Skeletal muscle tissue (tissue), 4 donors: ENCODE measurements around the gene VWA1. TPM values are rescaled to one million over a fixed set of nuclear protein-coding genes. Genes with fewer than 3 reads are reported as not detected.
"Not testable (repeated sequence)": the region's sequence is repeated elsewhere in the genome, so short reads cannot be mapped to it uniquely, and the experiment has no call there.

Source experiments
- H3K27ac ChIP-seq: one replicate; pipeline ENCODE4 v1.7.0; 2013; ENCODE audit warnings: mild to moderate bottlenecking, low read depth, low read length, inconsistent platforms
- H3K27me3 ChIP-seq, 3 donors: one replicate each; pipeline ENCODE4 v1.7.0; 2013; ENCODE audit warnings: low read length in 3 of 3; ENCODE audit not compliant: control insufficient read depth in 3 of 3, insufficient read depth in 3 of 3
- H3K36me3 ChIP-seq, 3 donors: one replicate each; pipeline ENCODE4 v1.7.0; 2013; ENCODE audit warnings: low read length in 3 of 3; ENCODE audit not compliant: control insufficient read depth in 3 of 3, insufficient read depth in 3 of 3
- H3K4me1 ChIP-seq, 3 donors: one replicate each; pipeline ENCODE4 v1.7.0; 2013; ENCODE audit warnings: low read length in 3 of 3, mild to moderate bottlenecking in 3 of 3; ENCODE audit not compliant: control insufficient read depth in 3 of 3, insufficient read depth in 3 of 3
- H3K4me3 ChIP-seq, 3 donors: one replicate each; pipeline ENCODE4 v1.7.0; 2013; ENCODE audit warnings: low read length in 3 of 3
- H3K9ac ChIP-seq, 3 donors: one replicate each; pipeline ENCODE4 v1.7.0; 2013; ENCODE audit warnings: low read length in 3 of 3, mild to moderate bottlenecking in 3 of 3, moderate library complexity in 2 of 3, low read depth in 1 of 3
- H3K9me3 ChIP-seq, 3 donors: one replicate each; pipeline ENCODE4 v1.7.0; 2013; ENCODE audit warnings: low read length in 3 of 3; ENCODE audit not compliant: control insufficient read depth in 3 of 3
- total RNA-seq: library from RNA; depleted of rRNA; stranded (reverse); fragments of >200 nt; gene quantifications from one replicate; pipeline ENCODE4 v1.2.3, GENCODE V29; 2014
- donor health status: Osteomylitis.

The VWA1 gene
- total RNA-seq, 1 donor from 2014 or later, result 11.0 TPM

DNA sequence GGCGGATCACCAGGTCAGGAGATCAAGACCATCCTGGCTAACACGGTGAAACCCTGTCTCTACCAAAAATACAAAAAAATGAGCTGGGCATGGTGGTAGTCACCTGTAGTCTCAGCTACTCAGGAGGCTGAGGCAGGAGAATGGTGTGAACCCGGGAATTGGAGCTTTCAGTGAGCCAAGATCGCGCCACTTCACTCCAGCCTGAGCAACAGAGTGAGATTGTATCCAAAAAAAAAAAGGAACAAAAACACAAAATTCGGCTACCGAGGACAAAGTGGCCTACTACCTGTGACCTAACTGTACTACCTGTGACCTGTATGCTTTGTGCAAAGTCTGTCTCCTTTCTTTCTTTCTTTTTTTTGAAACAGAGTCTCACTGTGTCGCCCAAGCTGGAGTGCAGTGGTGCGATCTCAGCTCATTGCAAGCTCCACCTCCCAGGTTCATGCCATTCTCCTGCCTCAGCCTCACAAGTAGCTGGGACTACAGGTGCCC is 32.5 kb upstream of the VWA1 start:
- H3K9me3 ChIP-seq, H3K9ac ChIP-seq, H3K27ac ChIP-seq, H3K4me3 ChIP-seq, H3K27me3 ChIP-seq: not testable (repeated sequence)
- H3K4me1 ChIP-seq, result peaks cover 38 to 56% (median 45%) of the 10 kb centered on the region in 3 donors
- H3K36me3 ChIP-seq, result peaks cover 39 to 43% (median 42%) of the 10 kb centered on the region in 3 donors

DNA sequence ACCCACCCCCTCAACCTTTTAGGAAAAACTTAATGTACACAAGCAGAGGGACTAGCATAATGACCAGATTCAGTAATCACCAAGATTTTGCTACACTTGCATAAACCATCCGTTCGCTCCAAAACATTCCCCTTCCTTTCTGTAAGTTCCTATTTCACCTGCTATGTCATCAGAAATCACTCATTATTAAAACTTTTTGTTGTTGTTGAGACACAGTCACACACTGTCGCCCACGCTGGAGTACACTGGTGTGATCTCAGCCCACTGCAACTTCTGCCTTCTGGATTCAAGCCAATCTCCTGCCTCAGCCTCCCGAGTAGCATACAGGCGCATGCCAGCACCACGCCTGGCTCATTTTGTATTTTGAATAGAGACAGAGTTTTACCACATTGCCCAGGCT is 31.8 kb upstream of the VWA1 start:
- H3K36me3 ChIP-seq, result peaks cover 38 to 39% (median 39%) of the 10 kb centered on the region in 3 donors

DNA sequence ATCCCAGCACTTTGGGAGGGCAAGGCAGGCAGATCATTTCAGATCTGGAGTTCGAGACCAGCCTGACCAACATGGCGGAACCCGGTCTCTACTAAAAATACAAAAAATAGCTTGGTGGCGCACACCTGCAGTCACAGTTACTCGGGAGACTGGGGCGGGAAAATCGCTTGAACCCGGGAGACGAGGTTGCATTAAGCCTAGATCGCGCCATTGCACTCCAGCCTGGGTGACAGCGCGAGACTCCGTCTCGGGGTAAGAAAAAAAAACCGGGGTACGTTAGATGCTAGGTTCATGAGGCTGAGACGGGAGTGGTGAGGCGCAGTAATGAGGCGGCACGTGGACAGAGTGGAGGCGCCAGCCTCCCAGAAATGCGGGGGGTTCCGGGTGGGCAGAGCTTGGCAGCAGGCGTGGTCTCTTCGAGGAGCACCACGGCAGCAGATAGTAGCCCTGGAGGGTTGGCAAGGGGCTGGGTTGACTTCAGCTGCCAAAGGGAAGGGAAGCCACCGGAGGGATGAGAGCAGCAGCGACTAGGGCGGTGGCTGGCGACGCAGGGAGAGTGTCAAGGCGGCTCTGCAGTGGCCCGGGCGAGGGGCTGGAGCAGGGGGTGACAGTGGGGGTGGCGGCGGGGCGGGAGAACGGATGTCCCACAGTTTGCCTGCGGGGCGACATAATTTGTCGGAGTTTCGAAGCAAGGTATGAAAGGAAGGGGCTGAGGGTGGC is 29.2 kb upstream of the VWA1 start:
- peaks cover 30 to 34% (median 31%) of the 10 kb centered on the region in 3 donors for H3K36me3 ChIP-seq
- H3K4me1 ChIP-seq, result peaks cover 18 to 45% (median 32%) of the 10 kb centered on the region in 3 donors
- no peaks in the 10 kb centered on the region for H3K9me3 ChIP-seq
- peak overlapping the region; percentile 85 to 96 (median 91) for H3K9ac ChIP-seq
- peak overlapping the region; percentile 86 to 95 (median 94) for H3K4me3 ChIP-seq
- no peaks in the 10 kb centered on the region for H3K27me3 ChIP-seq
- H3K27ac ChIP-seq, result peak overlapping the region; percentile 86

More for the DNA sequence above, 31.8 kb upstream of the VWA1 start:
- Histone ChIP-seq H3K9me3 (no peaks in the 10 kb centered on the region), H3K27ac (no peak overlapping the region), H3K4me3 (no peak overlapping the region), H3K4me1 (peaks cover 32 to 57% (median 45%) of the 10 kb centered on the region in 3 donors), H3K27me3 (no peaks in the 10 kb centered on the region), H3K9ac (no peak overlapping the region)

DNA sequence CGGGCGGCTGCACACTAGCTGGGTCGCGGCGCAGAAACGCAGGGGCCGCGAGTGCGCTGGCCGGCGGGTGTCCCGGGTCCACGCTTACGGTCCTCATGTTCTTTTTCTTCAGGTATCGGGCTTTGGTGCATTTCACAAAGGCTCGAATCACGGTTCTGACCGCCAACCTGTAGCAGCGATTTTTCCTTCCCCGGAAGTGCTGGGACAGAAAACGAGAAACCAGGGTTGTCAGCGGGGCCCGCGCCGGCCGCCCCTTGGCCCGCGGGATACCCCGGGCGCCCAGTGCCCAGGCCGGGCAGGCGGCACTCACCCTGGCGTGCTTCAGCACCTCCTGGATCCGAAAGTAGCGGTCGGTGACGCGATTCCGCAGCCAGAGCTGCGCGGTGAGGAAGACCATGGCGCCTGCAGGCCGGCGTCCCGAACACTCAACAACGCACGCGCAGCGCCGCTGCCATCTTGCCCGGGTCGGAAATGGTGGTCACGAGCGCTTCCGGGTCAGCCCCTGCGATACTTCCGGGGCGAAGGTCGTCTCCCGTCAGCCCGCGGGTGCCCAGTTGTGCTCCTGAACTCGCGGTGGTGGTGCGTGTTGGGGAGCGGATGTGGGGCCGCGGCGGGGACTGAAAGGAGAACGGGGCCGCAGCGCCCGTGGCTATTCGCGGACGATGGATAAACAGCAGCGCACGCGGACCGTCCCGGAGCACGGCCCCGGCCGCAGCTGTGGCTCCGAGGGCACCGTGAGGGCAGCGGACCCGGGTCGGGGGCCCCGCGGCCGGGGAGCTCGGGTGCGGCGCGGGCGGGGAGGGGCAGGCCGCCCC is 28.5 kb upstream of the VWA1 start, which contains the start of gene MRPL20:
Gene MRPL20, minus strand, starts transcription at position 473 of the 815 bp plus-strand sequence. Its CDS starts 76 bp downstream, at position 397.
- no peaks in the 10 kb centered on the region for H3K9me3 ChIP-seq

DNA sequence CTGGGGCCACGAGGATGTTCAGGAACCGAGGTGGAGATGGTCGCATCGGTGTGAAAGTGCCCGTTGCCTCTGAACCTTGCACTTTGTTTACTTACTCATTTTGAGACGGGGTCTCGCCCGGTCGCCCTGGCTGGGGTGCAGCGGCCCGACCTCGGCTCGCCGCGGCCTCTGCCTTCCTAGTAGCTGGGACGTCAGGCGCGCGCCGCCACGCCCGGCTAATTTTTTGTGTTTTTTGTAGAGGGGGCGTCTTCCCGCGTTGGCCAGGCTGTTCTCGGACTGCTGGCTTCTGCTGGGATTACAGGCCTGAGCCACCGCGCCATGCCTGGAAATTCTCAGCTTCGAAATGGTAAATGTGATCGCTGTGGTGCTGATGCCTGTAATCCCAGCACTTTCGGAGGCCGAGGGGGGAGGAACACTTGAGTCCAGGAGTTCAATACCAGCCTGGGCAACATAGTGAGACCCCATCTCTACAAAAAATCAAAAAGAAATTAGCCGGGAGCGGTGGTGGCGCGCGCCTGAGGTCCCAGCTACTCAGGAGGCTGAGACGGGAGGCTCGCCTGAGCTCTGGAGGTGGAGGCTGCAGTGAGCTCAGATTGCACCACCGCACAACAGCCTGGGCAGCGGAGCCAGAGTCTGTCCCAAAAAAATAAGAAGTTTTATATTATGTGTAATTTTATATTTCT is 27.7 kb upstream of the VWA1 start:
- peak overlapping the region; percentile 87 to 96 (median 91) for H3K9ac ChIP-seq
- H3K27me3 ChIP-seq, result no peaks in the 10 kb centered on the region
- peak overlapping the region; percentile 86 for H3K27ac ChIP-seq
- peaks cover 18 to 23% (median 19%) of the 10 kb centered on the region in 3 donors for H3K36me3 ChIP-seq
- H3K4me3 ChIP-seq, result peak overlapping the region; percentile 86 to 95 (median 94)
- peaks cover 18 to 38% (median 25%) of the 10 kb centered on the region in 3 donors for H3K4me1 ChIP-seq
- H3K9me3 ChIP-seq, result no peaks in the 10 kb centered on the region

More for the DNA sequence above, 28.5 kb upstream of the VWA1 start, which contains the start of gene MRPL20:
- Histone ChIP-seq H3K9ac (peak within 1 kb of the TSS; percentile 87 to 96 (median 91)), H3K36me3 (peaks cover 24 to 27% (median 24%) of the 10 kb centered on the region in 3 donors), H3K4me1 (peaks cover 18 to 43% (median 29%) of the 10 kb centered on the region in 3 donors), H3K27ac (peak within 1 kb of the TSS; percentile 86), H3K4me3 (peak within 1 kb of the TSS; percentile 86 to 95 (median 94)), H3K27me3 (no peaks in the 10 kb centered on the region)

DNA sequence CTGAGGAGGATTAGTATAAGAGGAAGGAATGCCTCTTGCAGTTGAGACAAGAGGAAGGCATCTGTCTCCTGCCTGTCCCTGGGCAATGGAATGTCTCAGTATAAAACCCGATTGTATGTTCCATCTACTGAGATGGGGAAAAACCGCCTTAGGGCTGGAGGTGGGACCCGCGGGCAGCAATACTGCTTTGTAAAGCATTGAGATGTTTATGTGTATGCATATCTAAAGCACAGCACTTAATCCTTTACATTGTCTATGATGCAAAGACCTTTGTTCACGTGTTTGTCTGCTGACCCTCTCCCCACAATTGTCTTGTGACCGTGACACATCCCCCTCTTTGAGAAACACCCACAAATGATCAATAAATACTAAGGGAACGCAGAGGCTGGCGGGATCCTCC is 25.3 kb upstream of the VWA1 start:
- H3K4me1 ChIP-seq, result peaks cover 16 to 31% (median 23%) of the 10 kb centered on the region in 3 donors
- not testable (repeated sequence) for H3K36me3 ChIP-seq, H3K9me3 ChIP-seq, H3K4me3 ChIP-seq, H3K27ac ChIP-seq, H3K27me3 ChIP-seq, H3K9ac ChIP-seq

DNA sequence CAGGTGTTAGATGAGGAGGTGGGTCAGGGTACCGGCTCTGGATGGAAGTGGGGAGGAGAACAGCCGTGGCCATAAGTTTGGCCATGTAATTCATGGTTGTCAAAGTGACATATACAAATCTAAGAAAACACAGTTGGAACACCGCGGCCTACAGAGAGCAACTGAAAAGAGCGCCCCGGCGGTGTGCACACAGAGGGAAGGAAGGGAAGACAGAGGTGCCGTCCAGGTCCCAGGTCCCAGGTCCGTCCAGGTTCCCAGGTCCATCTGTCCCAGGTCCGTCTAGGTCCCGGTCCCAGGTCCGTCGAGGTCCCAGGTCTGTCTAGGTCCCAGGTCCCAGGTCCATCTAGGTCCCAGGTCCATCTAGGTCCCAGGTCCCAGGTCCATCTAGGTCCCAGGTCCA is 23.9 kb upstream of the VWA1 start:
- Histone ChIP-seq H3K27ac (no peak overlapping the region), H3K27me3 (no peaks in the 10 kb centered on the region), H3K9me3 (no peaks in the 10 kb centered on the region), H3K9ac (no peak overlapping the region), H3K36me3 (peaks cover 0 to 3% (median 0%) of the 10 kb centered on the region in 3 donors), H3K4me3 (no peak overlapping the region), H3K4me1 (peaks cover 3 to 17% (median 9%) of the 10 kb centered on the region in 3 donors)

DNA sequence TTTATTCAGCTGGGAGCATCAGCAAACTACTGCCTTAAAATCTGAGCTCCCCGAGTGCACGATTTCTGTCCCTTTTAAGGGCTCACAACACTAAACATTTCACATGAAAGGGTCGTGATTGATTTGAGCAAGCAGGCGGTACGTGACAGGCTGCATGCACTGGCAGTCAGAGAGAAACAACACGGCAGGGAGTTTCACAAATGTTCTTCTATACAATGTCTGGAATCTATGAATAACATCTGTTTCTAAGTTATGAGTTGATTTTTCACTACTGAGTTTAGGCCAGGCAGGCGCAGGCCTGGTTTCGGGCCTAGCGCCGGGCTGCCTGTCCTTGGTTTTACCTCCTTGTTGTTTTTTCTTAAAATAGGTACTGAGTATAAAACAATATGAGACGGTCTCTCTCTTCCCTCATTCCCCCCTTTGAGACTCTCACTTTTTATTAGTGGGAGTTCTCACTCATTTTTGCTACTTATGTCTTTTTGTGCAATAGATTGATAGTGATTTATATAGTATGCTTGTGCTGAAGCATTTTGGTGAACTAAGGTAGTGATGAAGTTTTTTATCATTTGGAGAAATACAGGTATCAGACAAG is 23.1 kb upstream of the VWA1 start:
- not testable (repeated sequence) for H3K27ac ChIP-seq, H3K9ac ChIP-seq, H3K36me3 ChIP-seq, H3K27me3 ChIP-seq, H3K9me3 ChIP-seq, H3K4me3 ChIP-seq
- H3K4me1 ChIP-seq, result peaks cover 3 to 16% (median 9%) of the 10 kb centered on the region in 3 donors

DNA sequence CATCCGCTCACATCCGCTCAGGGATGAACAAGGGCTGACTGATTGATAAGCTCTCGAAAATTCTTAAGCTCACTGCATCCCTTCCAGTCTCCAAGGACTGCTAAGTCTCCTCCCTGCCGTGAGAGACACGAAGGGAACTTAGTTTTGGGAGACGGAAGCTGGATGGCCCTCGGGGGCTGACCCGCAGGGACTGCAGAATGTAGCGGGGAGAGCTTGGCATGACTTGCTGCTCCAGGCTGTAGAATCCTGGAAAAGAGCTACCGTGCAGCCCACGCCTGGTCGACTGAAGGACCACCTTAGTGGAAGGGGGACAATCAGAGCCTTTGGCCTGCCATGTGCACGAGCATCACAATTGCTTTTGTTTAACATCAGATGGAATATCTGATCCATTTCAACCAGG is 19.7 kb upstream of the VWA1 start:
- Histone ChIP-seq H3K36me3 (no peaks in the 10 kb centered on the region), H3K9ac (no peak overlapping the region), H3K4me1 (peaks cover 0 to 2% (median 2%) of the 10 kb centered on the region in 3 donors), H3K27me3 (peaks cover 0 to 2% (median 0%) of the 10 kb centered on the region in 3 donors), H3K27ac (no peak overlapping the region), H3K4me3 (no peak overlapping the region), H3K9me3 (no peaks in the 10 kb centered on the region)
